Measurements from ENCODE around the gene HELLS. TPM values are rescaled to one million over a fixed set of nuclear protein-coding genes. Genes with fewer than 3 reads are reported as not detected.

Gene HELLS
- total and polyA plus RNA-seq, 2 donors (not counting 3 experiments of a cell fraction or from before 2014, with no cell fraction given) = 24.7 to 85.5 TPM

GRCh38 chr10:94578790-94579189 is 33.2 kb downstream of the HELLS start:
- Histone ChIP-seq H3K4me1 (ENCODE audit: control insufficient read depth, extremely low read depth, insufficient read depth, low read length) (no peaks in the 10 kb centered on the region), H3K9ac (replicated peaks; ENCODE audit: extremely low read depth, insufficient read depth, low read length) (no peak overlapping the region), H3K4me2 (ENCODE audit: insufficient read depth, low read length) (no peak overlapping the region), H3K9me3 (replicated peaks; ENCODE audit: control insufficient read depth, insufficient read depth, low read length) (no peaks in the 10 kb centered on the region), H3K27ac (ENCODE audit: insufficient read depth, low read depth, low read length) (no peak overlapping the region), H3K9me1 (replicated peaks; ENCODE audit: control insufficient read depth, extremely low read depth, insufficient read depth, low read length) (no peaks in the 10 kb centered on the region), H2AFZ (ENCODE audit: low read depth, low read length) (no peak overlapping the region), H4K20me1 (replicated peaks; ENCODE audit: control insufficient read depth, extremely low read depth, insufficient read depth, low read length) (no peaks in the 10 kb centered on the region), H3K27me3 (ENCODE audit: control insufficient read depth in 2 of 2, insufficient read depth in 2 of 2, low read length in 2 of 2) (no peaks in the 10 kb centered on the region), H3K4me3 (replicated peaks in 1 of 3; ENCODE audit: insufficient read depth in 1 of 3, low read depth in 1 of 3, low read length in 3 of 3) (no peak overlapping the region), H3K36me3 (ENCODE audit: control insufficient read depth in 2 of 2, extremely low read depth in 1 of 2, insufficient read depth in 2 of 2, low read length in 2 of 2) (peaks cover 0 to 3% of the 10 kb centered on the region in 2 experiments), H3K79me2 (ENCODE audit: control insufficient read depth, insufficient read depth, low read length) (no peaks in the 10 kb centered on the region)
- BruUV-seq (replicated peaks) = no TSS peak
- intact Hi-C loops (cut with micrococcal nuclease) = no loop called here
- TF ChIP-seq MYC (IDR thresholded peaks at IDR 0.05; ENCODE audit: low read depth, low read length) (no peak), EZH2 (IDR thresholded peaks at IDR 0.05; ENCODE audit: borderline replicate concordance, low read depth, low read length, severe bottlenecking) (no peak), POLR2AphosphoS5 (IDR thresholded peaks at IDR 0.05; ENCODE audit: insufficient read depth, low read depth, low read length) (no peak), POLR2A (IDR thresholded peaks at IDR 0.05; ENCODE audit: low read depth, low read length) (no peak), GATA2 (IDR thresholded peaks at IDR 0.05; ENCODE audit: insufficient read depth, insufficient read length, low read depth, low read length) (no peak), FOS (IDR thresholded peaks at IDR 0.05; ENCODE audit: borderline replicate concordance, insufficient read depth, low read length) (no peak), CTCF (IDR thresholded peaks at IDR 0.05; ENCODE audit: extremely low read depth in 1 of 2, insufficient read depth in 1 of 2, low read depth in 1 of 2, low read length in 2 of 2) (no peak), JUN (IDR thresholded peaks at IDR 0.05; ENCODE audit: borderline replicate concordance, insufficient read depth, insufficient read length, low read depth) (no peak)
- TF ChIP-seq, protein P1, sequence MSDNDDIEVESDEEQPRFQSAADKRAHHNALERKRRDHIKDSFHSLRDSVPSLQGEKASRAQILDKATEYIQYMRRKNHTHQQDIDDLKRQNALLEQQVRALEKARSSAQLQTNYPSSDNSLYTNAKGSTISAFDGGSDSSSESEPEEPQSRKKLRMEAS (IDR thresholded peaks at IDR 0.05; ENCODE audit: insufficient read depth, insufficient read length) = no peak
- dilution Hi-C loops (cut with MboI; ENCODE audit: extremely low pct_ligation_motif_present, low sequenced_read_pairs) = no loop called here
- CTCF ChIA-PET = no interaction called here
- FAIRE-seq = no peak
- POLR2A ChIA-PET = no interaction called here
- no peak for DNase-seq (ENCODE audit: low read depth, low spot score)

All from endothelial cell of umbilical vein (primary cell).